DMS53 treated with DMSO at 0.1 percent for 48 hours (cell line): ENCODE data around the gene JPH2.
"Not testable (repeated sequence)": the region's sequence is repeated elsewhere in the genome, so short reads cannot be mapped to it uniquely, and the experiment has no call there.

ENCODE experiments used
- DNase-seq: peaks from one replicate; lab custom pipeline; 2025; ENCODE audit not compliant: unreplicated experiment; lab: John Stamatoyannopoulos, UW

The JPH2 gene

DNA sequence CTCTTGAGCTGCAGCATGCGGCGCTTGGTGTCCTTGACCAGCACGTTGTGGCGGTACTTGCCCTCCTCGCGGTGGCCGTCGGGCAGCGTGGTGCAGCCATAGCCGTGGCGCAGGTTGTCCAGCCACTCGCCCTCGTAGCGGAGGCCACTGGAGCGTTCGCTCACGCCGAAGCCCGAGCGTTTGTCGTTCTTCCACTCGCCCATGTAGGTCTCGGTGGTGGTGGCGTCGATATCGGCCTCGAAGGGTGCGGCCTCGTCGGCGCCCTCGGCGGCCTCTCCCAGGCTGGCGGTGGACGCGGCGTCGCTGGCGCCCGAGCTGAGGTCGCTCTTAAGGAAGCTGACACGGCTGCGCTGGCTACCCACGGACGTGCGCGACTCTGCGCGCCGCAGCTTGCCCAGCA, 27.3 kb downstream of the JPH2 start:
- DNase-seq = no peak

DNA sequence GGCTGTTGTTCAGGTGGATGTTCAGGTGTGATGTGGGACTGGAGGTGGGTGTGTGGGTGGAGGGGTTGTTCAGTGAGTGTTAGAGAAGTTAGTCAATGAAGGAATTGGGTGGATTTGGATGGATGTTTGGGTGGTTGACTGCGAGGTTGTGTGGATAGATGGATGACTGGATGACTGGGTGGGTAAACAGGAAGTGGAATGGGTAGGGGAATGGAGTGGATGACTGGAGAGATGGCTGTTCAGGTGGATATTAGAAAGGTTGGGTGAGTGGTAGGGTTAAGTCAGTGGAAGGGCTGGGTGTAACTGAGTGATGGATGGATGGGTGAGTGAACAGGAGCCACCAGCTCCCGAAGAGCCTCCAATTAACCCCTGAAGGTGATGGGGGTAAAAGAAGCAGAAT, 27.9 kb downstream of the JPH2 start:
- DNase-seq = no peak

- DNase-seq = no peak
Measured at GRCh38 chr20:44157061-44157460, 29.9 kb downstream of the JPH2 start.

DNA sequence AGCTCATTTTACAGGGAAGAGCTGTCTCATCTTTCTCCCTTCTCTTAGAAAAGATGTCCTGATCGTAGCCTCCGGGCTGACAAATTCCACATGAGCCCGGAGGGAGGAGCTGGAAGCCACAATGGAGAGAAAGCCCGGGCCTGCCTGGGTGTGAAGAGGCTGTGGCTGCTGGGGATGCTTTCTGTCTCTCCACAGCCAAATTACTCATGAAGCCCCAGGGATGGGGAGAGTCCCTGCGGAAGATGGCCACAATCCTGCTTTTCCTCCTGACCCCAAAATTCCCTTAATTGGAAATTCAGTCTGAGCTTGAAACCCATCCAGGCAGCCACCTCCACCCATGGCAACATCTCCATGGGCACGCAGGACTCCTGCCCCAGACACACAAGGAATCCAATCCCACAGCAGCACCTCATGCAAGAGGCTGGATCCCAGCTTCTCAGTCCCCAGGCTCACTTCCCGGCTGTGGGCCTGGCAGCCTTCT, 32.4 kb downstream of the JPH2 start:
- no peak for DNase-seq

GRCh38 chr20:44153636-44154043, 33.3 kb downstream of the JPH2 start:
- no peak for DNase-seq

- no peak for DNase-seq
Measured at GRCh38 chr20:44151621-44152416, 35.2 kb downstream of the JPH2 start.

DNA sequence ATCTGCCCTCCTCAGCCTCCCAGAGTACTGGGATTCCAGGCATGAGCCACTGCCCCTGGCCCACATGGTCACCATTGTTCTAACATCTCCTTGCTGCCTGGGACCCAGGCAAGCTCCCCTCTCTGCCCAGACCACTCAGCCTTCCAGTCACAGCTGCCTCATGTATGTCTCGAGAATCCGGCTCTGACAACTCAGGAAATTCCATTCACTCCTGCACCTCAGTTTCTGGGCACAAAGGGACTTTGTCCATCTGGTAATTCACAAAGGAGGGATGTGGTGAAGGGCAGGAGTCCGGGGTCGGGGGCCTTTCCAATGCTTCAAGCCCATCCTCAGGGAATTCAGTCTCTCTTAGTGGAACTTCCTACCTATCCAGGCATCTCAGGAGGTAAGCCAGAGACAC, 40.7 kb downstream of the JPH2 start:
- no peak for DNase-seq

- no peak for DNase-seq
Measured at GRCh38 chr20:44145131-44145775, 41.7 kb downstream of the JPH2 start.

- DNase-seq = no peak
Measured at GRCh38 chr20:44143936-44144335, 43.1 kb downstream of the JPH2 start.

- DNase-seq = no peak
Measured at GRCh38 chr20:44142413-44142812, 44.6 kb downstream of the JPH2 start.

DNA sequence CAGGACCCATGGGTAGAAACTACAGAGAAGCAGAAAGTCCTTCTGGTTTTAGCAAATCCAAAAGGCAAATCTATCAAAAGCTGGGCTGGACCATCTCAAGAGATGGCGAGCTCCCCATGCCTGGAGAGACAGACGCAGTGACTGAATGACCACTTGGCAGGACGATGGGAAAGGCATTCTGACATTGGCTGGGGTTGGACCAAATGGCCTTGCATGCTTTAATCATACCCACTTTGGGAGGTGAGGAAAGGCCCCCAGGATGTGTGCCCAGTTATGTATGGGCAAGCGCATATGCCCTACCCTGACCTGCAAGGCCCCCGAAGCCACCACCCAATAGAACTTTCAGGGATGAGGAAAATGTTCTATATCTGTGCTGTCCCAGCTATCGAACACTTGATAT, 45.1 kb downstream of the JPH2 start:
- no peak for DNase-seq

GRCh38 chr20:44138867-44139266, 48.1 kb downstream of the JPH2 start:
- DNase-seq = no peak

GRCh38 chr20:44137266-44137801, 49.7 kb downstream of the JPH2 start:
- no peak for DNase-seq

GRCh38 chr20:44136579-44137265, 50.3 kb downstream of the JPH2 start:
- no peak for DNase-seq

GRCh38 chr20:44135417-44136204, 51.4 kb downstream of the JPH2 start:
- no peak for DNase-seq

GRCh38 chr20:44135012-44135412, 52.0 kb downstream of the JPH2 start:
- no peak for DNase-seq

DNA sequence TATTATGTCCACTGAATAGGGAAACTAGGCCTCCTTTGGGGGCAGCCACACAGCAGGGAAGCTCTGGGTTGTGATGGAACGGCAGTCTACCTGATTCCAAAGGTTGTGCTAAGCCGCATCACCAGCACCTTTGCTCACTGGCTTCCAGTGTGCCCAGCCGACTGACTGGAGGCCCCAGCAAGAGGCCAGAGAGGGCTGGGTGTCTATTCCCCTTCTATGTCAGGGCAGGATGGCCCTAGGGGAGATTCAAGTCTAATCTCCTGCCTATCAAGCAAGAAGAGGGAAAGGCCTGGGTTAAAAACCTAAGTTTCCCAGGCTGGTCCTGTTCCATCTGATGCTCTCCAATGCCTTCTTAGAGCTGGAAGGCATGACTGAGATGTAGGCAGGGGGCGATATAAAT, 53.6 kb downstream of the JPH2 start:
- DNase-seq = no peak

DNA sequence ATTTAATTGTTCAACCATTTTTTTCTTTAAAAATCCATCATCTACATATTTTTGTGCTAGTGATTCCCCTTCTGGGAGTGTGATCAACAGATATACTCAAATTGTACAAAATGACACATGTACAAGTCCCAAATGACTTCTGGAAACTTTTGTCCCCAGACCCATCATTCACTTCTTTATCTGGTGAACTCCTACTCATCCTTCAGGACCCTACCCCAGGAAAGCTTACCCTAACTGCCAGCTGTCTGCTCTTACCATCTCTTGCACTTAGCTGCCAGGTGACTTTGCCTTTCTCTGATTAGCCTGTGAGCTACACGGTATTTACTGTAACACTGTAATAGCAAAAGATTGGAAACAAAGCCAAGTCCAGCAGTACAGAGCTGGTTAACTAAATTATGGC, 55.3 kb downstream of the JPH2 start:
- DNase-seq = no peak

- no peak for DNase-seq
Measured at GRCh38 chr20:44129911-44130718, 56.9 kb downstream of the JPH2 start.

DNA sequence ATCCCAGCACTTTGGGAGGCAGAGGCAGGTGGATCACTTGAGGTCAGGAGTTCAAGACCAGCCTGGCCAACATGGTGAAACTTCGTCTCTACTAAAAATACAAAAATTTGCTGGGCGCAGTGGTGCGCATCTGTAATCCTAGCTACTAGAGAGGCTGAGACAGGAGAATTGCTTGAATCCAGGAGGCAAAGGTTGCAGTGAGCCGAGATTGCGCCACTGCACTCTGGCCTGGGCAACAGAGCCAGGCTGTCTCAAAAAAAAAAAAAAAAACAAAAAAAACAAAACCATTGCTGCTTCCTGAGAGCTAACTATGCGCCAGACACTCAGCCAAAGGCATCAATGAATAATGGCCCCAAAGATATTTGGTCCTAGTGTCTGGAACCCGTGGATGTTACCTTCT, 57.7 kb downstream of the JPH2 start:
- not testable (repeated sequence) for DNase-seq
